Nephron progenitor cell (in vitro differentiated cells): ENCODE results near the gene POLE4.

Experiments
- DNase-seq: peaks from one replicate; pipeline ENCODE4 v3.0.0; 2021
- H3K27ac Mint-ChIP-seq: 2 replicates; pipeline ENCODE4 v1.8.0; 2021; ENCODE audit warnings: mild to moderate bottlenecking, moderate library complexity, mixed read lengths
- H3K27me3 Mint-ChIP-seq: 2 replicates; pipeline ENCODE4 v1.8.0; 2021; ENCODE audit warnings: mild to moderate bottlenecking, low read depth, mixed read lengths; ENCODE audit not compliant: poor library complexity
- H3K36me3 Mint-ChIP-seq: 2 replicates; pipeline ENCODE4 v1.8.0; 2021; ENCODE audit warnings: low read depth, mixed read lengths
- H3K4me1 Mint-ChIP-seq: 2 replicates; pipeline ENCODE4 v1.8.0; 2021; ENCODE audit warnings: mixed read lengths
- H3K4me3 Mint-ChIP-seq: 2 replicates; pipeline ENCODE4 v1.8.0; 2021; ENCODE audit warnings: mild to moderate bottlenecking, moderate library complexity, mixed read lengths
- H3K9me3 Mint-ChIP-seq: 2 replicates; pipeline ENCODE4 v1.8.0; 2021; ENCODE audit warnings: mild to moderate bottlenecking, moderate library complexity, mixed read lengths
- TF ChIP-seq, protein P1 (sequence below): fragments of 200-600 bp; sonication (generic); IDR thresholded peaks from 2 replicates; pipeline ENCODE4 v1.5.0; 2021; ENCODE audit warnings: antibody characterized with exemption

POLE4 gene, protein sequence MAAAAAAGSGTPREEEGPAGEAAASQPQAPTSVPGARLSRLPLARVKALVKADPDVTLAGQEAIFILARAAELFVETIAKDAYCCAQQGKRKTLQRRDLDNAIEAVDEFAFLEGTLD

DNA sequence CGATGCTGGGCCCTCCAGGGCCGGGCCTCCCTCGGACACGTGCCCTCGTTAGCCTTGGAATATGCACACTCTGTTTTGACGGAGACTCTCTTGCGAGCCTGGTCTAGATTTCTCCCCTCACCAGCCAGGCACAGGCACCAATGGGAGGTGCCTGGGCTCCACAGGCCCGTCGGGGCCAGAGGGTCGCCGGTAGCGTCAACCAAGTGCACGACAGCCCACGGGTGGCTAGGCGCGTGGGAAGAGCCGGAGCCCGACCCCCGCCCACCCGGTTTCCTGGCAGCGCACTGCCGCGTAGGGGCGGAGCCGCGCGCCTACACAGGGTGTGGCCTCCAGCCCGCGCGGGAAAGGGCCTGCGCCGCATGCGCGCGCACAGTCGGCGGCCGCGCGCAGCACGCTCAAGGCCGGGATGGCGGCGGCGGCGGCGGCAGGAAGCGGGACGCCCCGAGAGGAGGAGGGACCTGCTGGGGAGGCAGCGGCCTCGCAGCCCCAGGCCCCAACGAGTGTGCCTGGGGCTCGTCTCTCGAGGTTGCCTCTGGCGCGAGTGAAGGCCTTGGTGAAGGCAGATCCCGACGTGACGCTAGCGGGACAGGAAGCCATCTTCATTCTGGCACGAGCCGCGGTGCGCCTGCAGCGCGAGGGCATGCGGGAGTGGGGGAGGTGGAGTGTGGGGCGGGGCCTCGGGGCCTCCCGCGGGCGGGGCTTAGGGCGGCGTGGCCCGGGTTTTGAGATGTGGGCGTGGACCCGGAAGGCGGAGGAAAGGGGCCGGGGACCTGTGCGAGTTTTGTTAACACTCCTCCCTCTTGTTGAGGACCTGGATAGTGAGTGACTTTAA is at the start of gene POLE4:
Gene POLE4 (plus strand): TSS at position 370 of the 832 bp plus-strand sequence. CDS start 37 bp downstream, at position 407.
- Mint-ChIP-seq H3K9me3 (peaks cover 59% of the 10 kb centered on the region), H3K27me3 (peaks cover 12% of the 10 kb centered on the region), H3K36me3 (peaks cover 63% of the 10 kb centered on the region), H3K4me1 (no peaks in the 10 kb centered on the region), H3K27ac (no peak within 1 kb of the TSS), H3K4me3 (peak within 1 kb of the TSS; percentile 77)
- peak; percentile 85 for DNase-seq
- TF ChIP-seq, protein P1, sequence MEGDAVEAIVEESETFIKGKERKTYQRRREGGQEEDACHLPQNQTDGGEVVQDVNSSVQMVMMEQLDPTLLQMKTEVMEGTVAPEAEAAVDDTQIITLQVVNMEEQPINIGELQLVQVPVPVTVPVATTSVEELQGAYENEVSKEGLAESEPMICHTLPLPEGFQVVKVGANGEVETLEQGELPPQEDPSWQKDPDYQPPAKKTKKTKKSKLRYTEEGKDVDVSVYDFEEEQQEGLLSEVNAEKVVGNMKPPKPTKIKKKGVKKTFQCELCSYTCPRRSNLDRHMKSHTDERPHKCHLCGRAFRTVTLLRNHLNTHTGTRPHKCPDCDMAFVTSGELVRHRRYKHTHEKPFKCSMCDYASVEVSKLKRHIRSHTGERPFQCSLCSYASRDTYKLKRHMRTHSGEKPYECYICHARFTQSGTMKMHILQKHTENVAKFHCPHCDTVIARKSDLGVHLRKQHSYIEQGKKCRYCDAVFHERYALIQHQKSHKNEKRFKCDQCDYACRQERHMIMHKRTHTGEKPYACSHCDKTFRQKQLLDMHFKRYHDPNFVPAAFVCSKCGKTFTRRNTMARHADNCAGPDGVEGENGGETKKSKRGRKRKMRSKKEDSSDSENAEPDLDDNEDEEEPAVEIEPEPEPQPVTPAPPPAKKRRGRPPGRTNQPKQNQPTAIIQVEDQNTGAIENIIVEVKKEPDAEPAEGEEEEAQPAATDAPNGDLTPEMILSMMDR, result no peak

DNA sequence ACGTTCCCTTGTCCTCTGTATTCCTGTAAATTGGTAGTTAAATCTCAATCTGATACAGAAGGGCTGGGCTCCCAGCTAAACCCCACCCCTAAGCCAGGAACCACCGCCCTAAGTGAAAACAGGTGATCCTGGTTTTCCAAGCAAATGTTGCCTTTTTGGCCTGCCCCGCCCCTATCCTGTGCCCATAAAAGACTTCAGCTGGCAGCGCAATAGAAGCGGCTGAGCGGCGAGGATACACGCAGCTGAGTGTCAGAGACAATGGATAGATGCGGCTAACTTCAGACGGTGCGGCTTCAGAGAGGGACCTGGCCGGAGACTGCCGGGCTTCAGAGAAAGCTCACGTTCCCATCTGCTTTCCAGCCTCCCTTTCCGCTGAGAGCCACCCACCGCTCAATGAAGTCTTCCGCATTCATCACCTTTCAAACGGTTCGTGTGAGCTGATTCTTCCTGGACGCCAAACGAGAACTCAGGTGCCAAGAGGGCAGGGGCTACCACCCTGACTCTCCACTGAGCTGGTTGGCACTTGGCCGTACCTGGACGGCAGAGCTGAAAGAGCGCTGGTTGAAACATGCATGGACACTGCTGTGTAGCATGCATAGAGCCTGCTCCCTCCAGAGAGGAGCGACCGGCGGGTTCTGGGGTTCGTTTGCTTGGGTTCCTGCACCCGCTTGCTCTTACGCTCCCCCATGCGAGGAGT is 49.5 kb upstream of the POLE4 start:
- DNase-seq, result peak; percentile 21
- Mint-ChIP-seq H3K27ac (peak overlapping the region; percentile 59), H3K36me3 (peaks cover 6% of the 10 kb centered on the region), H3K4me3 (peak overlapping the region; percentile 56), H3K4me1 (peaks cover 6% of the 10 kb centered on the region), H3K9me3 (peaks cover 12% of the 10 kb centered on the region), H3K27me3 (peaks cover 20% of the 10 kb centered on the region)
- TF ChIP-seq, protein P1, result no peak

DNA sequence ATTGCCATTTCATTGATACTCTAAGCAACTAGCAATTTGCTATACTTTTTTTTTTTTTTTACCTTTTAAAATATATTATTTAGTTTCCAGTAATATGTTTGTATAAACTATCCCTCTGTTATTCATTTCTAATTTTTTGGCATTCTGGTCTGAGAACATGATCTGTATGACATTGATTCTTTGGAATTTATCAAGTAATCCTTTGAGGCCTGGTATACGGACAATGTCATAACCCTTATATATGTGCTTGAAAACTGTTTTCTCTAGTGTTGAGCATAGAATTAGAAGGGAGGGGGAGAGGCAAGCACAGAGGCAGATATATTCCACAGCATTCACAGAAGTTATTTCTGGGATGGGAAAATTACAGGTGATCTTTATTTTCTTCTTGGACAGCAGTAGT is 48.2 kb upstream of the POLE4 start:
- Mint-ChIP-seq H3K36me3 (peaks cover 6% of the 10 kb centered on the region), H3K27ac (no peak overlapping the region), H3K27me3 (peaks cover 20% of the 10 kb centered on the region), H3K4me3 (no peak overlapping the region), H3K9me3 (peaks cover 12% of the 10 kb centered on the region), H3K4me1 (peaks cover 6% of the 10 kb centered on the region)
- DNase-seq, result no peak
- TF ChIP-seq, protein P1, result no peak

DNA sequence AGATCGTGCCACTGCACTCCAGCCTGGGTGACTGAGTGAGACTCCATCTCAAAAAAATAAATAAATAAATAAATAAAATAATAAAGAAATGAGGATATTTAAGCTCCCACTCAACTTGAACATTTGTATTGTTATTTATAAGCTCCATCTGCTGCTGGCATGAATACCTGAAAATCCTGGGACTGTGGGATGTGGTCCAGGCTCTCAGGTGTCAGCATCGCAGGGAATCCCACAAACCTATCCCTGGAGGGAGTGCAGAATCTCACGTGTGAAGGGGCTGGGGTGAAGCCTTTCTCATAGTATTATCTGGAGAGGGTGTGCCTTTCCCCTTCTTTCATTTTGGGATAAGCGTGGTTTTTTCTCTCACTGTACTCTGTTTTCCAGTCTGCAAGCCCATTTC is 47.4 kb upstream of the POLE4 start:
- TF ChIP-seq, protein P1, result no peak
- no peak overlapping the region for H3K4me3 Mint-ChIP-seq
- H3K36me3 Mint-ChIP-seq, result peaks cover 6% of the 10 kb centered on the region
- peaks cover 12% of the 10 kb centered on the region for H3K9me3 Mint-ChIP-seq
- no peak for DNase-seq
- H3K27me3 Mint-ChIP-seq, result peaks cover 20% of the 10 kb centered on the region
- H3K4me1 Mint-ChIP-seq, result peaks cover 6% of the 10 kb centered on the region
- no peak overlapping the region for H3K27ac Mint-ChIP-seq

DNA sequence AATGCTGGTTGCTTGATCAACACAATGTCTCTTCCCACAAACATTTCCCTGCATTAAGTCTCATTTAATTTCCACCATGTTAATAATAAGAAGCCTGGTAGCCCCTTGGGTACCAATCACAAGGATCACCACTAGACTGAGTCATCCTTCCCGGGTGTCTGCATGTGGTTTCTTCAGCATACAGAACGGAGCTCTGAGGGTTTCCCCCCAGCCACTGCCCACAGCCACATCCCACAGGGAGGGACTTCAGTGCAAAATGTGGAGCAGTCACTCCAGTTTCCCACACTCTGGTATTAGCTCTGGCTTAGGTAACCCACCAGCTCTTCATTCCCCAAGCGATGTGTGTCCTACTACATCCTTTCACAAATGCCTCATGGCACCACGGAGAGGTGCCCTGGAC is 42.7 kb upstream of the POLE4 start:
- Mint-ChIP-seq H3K9me3 (no peaks in the 10 kb centered on the region), H3K4me3 (no peak overlapping the region), H3K36me3 (no peaks in the 10 kb centered on the region), H3K27me3 (peaks cover 22% of the 10 kb centered on the region), H3K4me1 (no peaks in the 10 kb centered on the region), H3K27ac (no peak overlapping the region)
- no peak for DNase-seq
- TF ChIP-seq, protein P1, result no peak
